Loucy (cell line): Measurements from ENCODE around the gene FFAR4.

Experiments
- CTCF ChIP-seq: fragments of 200-600 bp; sonication (generic); conservative IDR thresholded peaks from 2 replicates; pipeline ENCODE4 v1.5.1; 2014; ENCODE audit warnings: mild to moderate bottlenecking, antibody characterized with exemption, low read length
- EZH2phosphoT487 ChIP-seq: fragments of 200-600 bp; IDR thresholded peaks from 2 replicates; pipeline ENCODE4 v1.6.1; 2018; ENCODE audit warnings: antibody characterized with exemption, mild to moderate bottlenecking, moderate library complexity, borderline replicate concordance

GRCh38 chr10:93599778-93600177 lies 33.3 kb downstream of the FFAR4 start:
- TF ChIP-seq CTCF = no peak
- TF ChIP-seq EZH2phosphoT487 = no peak
